GM12878 (cell line): ENCODE measurements around the gene ZNF880. TPM values are rescaled to one million over a fixed set of nuclear protein-coding genes. Genes with fewer than 3 reads are reported as not detected.

Source experiments
- ATAC-seq: fragments of 200-7000 bp; cut with Tn5 transposase; 3 replicates; pipeline ENCODE4 v1.9.1; 2020; ENCODE audit warnings: mild to moderate bottlenecking, moderate library complexity
- BruUV-seq: library from RNA; stranded (reverse); fragments of 400-500 nt; replicated peaks from 2 replicates; lab custom pipeline; 2021; lab: Mats Ljungman, UMichigan
- CTCF ChIA-PET: fragments of 300-600 bp; sonication (Branson Sonifier 250); formaldehyde crosslinking; extraction: SDS; loops from one replicate; lab custom pipeline; 2021; ENCODE audit warnings: inconsistent platforms; lab: Yijun Ruan, JAX
- POLR2A ChIA-PET: fragments of 350-600 bp; formaldehyde crosslinking; extraction: SDS; loops from one replicate; lab custom pipeline; 2021; ENCODE audit warnings: inconsistent platforms; lab: Charles Lee
- RAD21 ChIA-PET: fragments of 300-600 bp; sonication (Branson Sonifier 250); formaldehyde crosslinking; loops from one replicate; lab custom pipeline; 2023; ENCODE audit warnings: antibody characterized with exemption; ENCODE audit not compliant: unreplicated experiment; lab: Charles Lee
- SMC1A ChIA-PET: fragments of 300-600 bp; sonication (Branson Sonifier 250); formaldehyde crosslinking; loops from one replicate; lab custom pipeline; 2023; ENCODE audit not compliant: unreplicated experiment, uncharacterized antibody; lab: Charles Lee
- DNase-seq: peaks from one replicate; pipeline ENCODE4 v3.0.0-alpha.2; 2011; ENCODE audit warnings: low read depth, low spot score
- FAIRE-seq: peaks from 3 replicates; lab custom pipeline; 2011; peaks lifted over from hg19 to GRCh38; lab: Jason Lieb, UNC
- H2AFZ ChIP-seq: 2 replicates; pipeline ENCODE4 v1.6.0; 2011; ENCODE audit warnings: low read depth, low read length, control low read depth; ENCODE audit not compliant: control insufficient read depth
- H3K27ac ChIP-seq: 2 replicates; pipeline ENCODE4 v1.5.1; 2011; ENCODE audit warnings: control low read depth; ENCODE audit not compliant: control insufficient read depth, insufficient read depth
- H3K27me3 ChIP-seq, 2 experiments: replicated peaks in 1 of 2; 2 replicates each; pipeline versions ENCODE4 v1.6.0 to v1.6.1; 2011; ENCODE audit warnings: low read length in 1 of 2; ENCODE audit not compliant: control insufficient read depth in 2 of 2, insufficient read depth in 2 of 2
- H3K36me3 ChIP-seq, 2 experiments: 2 replicates each; pipeline ENCODE4 v1.5.1; 2011; ENCODE audit warnings: low read length in 1 of 2; ENCODE audit not compliant: control insufficient read depth in 2 of 2, insufficient read depth in 2 of 2
- H3K4me1 ChIP-seq: 2 replicates; pipeline ENCODE4 v1.6.1; 2011; ENCODE audit warnings: mild to moderate bottlenecking, low read length, moderate library complexity, mixed read lengths; ENCODE audit not compliant: control insufficient read depth, insufficient read depth
- H3K4me2 ChIP-seq: 2 replicates; pipeline ENCODE4 v1.6.0; 2011; ENCODE audit warnings: control low read depth; ENCODE audit not compliant: control insufficient read depth, insufficient read depth
- H3K4me3 ChIP-seq: fragments of 200-600 bp; sonication (generic); 2 replicates; pipeline ENCODE4 v1.5.1; 2016
- H3K79me2 ChIP-seq: 2 replicates; pipeline ENCODE4 v1.6.0; 2011; ENCODE audit warnings: low read length; ENCODE audit not compliant: control insufficient read depth, insufficient read depth
- H3K9ac ChIP-seq: 2 replicates; pipeline ENCODE4 v1.8.0; 2011; ENCODE audit warnings: low read length, control low read depth, mixed read lengths; ENCODE audit not compliant: control insufficient read depth, insufficient read depth
- H3K9me3 ChIP-seq: replicated peaks from 3 replicates; pipeline ENCODE4 v1.5.1; 2011; ENCODE audit warnings: mild to moderate bottlenecking, low read length; ENCODE audit not compliant: control insufficient read depth, insufficient read depth
- H4K20me1 ChIP-seq: 2 replicates; pipeline ENCODE4 v1.6.0; 2011; ENCODE audit not compliant: control insufficient read depth, insufficient read depth
- BCL3 ChIP-seq: IDR thresholded peaks from 2 replicates; pipeline ENCODE4 v1.6.1; 2011; ENCODE audit warnings: borderline replicate concordance, low read depth, mild to moderate bottlenecking, moderate library complexity, low read length; ENCODE audit not compliant: insufficient read depth, poor library complexity, severe bottlenecking
- CBX3 ChIP-seq: fragments of 200-600 bp; sonication (generic); IDR thresholded peaks from 2 replicates; pipeline ENCODE4 v1.6.1; 2016; ENCODE audit warnings: low read depth, borderline replicate concordance
- CBX5 ChIP-seq: sonication (generic); IDR thresholded peaks from 2 replicates; pipeline ENCODE4 v1.6.1; 2016; ENCODE audit warnings: low read depth, moderate library complexity, mild to moderate bottlenecking, inconsistent platforms
- CTCF ChIP-seq, 3 experiments: IDR thresholded peaks in 2 of 3; conservative IDR thresholded peaks in 1 of 3; 2 replicates each; pipeline ENCODE4 v1.5.1; 2011; ENCODE audit warnings: low read depth in 3 of 3, low read length in 3 of 3, mild to moderate bottlenecking in 3 of 3, control low read depth in 2 of 3, moderate library complexity in 2 of 3, inconsistent platforms in 1 of 3, mixed read lengths in 1 of 3; ENCODE audit not compliant: control insufficient read depth in 2 of 3, insufficient read depth in 1 of 3; ENCODE audit errors: extremely low read depth in 1 of 3
- FOXK2 ChIP-seq: fragments of 450-650 bp; IDR thresholded peaks from 2 replicates; pipeline ENCODE4 v1.6.1; 2017; ENCODE audit warnings: mild to moderate bottlenecking, moderate library complexity
- GABPA ChIP-seq: IDR thresholded peaks from 2 replicates; pipeline ENCODE4 v1.6.1; 2014; ENCODE audit warnings: antibody characterized with exemption, low read depth, mild to moderate bottlenecking, inconsistent platforms
- MTA3 ChIP-seq: IDR thresholded peaks from 2 replicates; pipeline ENCODE4 v1.6.1; 2012; ENCODE audit warnings: low read length, inconsistent platforms, borderline replicate concordance
- MYB ChIP-seq: fragments of 150-350 bp; IDR thresholded peaks from 2 replicates; pipeline ENCODE4 v1.6.1; 2014; ENCODE audit warnings: mild to moderate bottlenecking, low read depth, low read length, borderline replicate concordance
- NFYB ChIP-seq: IDR thresholded peaks from 2 replicates; pipeline ENCODE4 v1.6.1; 2011; ENCODE audit warnings: low read depth, mild to moderate bottlenecking, low read length, improper control_type of control experiment, moderate library complexity; ENCODE audit not compliant: insufficient read depth
- ZNF274 ChIP-seq: IDR thresholded peaks from one replicate; pipeline ENCODE4 v1.8.0; 2011; ENCODE audit not compliant: insufficient read length, insufficient read depth
- WGBS: methylation state at CpG from one replicate; pipeline ENCODE4 v1.1.6; 2016; ENCODE audit warnings: low lambda C conversion rate; ENCODE audit not compliant: insufficient replicate concordance, insufficient coverage; ENCODE audit errors: missing lambda C conversion rate; 5-methylcytosine and 5-hydroxymethylcytosine counted together
- in situ Hi-C: fragments of 300-500 bp; cut with MboI; formaldehyde crosslinking; loops from 9 replicates; pipeline ENCODE4 v1.14.3; 2018; ENCODE audit warnings: mixed read lengths
- intact Hi-C: fragments of 100-400 bp; cut with micrococcal nuclease; formaldehyde crosslinking; loops from one replicate; pipeline ENCODE4 v1.14.2; 2022; ENCODE audit not compliant: unreplicated experiment
- polyA plus RNA-seq, 11 experiments: library from polyadenylated mRNA; depleted of rRNA in 4 of 11; unstranded in 6 of 11; stranded (reverse) in 5 of 11; fragments of >200 nt; fragmentation: Nextera tagmentation in 4 of 11; fragmentation: Illumina TruSeq in 1 of 11; extraction: Ambion mirVana in 4 of 11; extraction: Trizol in 1 of 11; gene quantifications; 1 replicate in 1 of 11; 2 replicates in 10 of 11; pipeline versions ENCODE4 v1.2.1 to v1.2.3, GENCODE V29; 2011 to 2016; ENCODE audit warnings: inconsistent platforms in 2 of 11, missing spikeins in 2 of 11, low read depth in 1 of 11
- total RNA-seq, 4 experiments: library from RNA; depleted of rRNA in 3 of 4; stranded (reverse); fragments of >200 nt in 3 of 4; fragmentation: Illumina TruSeq in 1 of 4; extraction: Trizol in 1 of 4; gene quantifications; 2 replicates each; pipeline versions ENCODE4 v1.2.1 to v1.2.3, GENCODE V29; 2013 to 2021
- TF ChIP-seq, protein P1 (sequence below): fragments of 450-650 bp; IDR thresholded peaks from 2 replicates; pipeline ENCODE4 v1.6.1; 2016; ENCODE audit warnings: mild to moderate bottlenecking

Gene ZNF880
- total and polyA plus RNA-seq, 10 of the 15 experiments (the other 5 are each of a cell fraction or from before 2014, with no cell fraction given) = 14.4 to 45.2 (median 21.9) TPM

DNA sequence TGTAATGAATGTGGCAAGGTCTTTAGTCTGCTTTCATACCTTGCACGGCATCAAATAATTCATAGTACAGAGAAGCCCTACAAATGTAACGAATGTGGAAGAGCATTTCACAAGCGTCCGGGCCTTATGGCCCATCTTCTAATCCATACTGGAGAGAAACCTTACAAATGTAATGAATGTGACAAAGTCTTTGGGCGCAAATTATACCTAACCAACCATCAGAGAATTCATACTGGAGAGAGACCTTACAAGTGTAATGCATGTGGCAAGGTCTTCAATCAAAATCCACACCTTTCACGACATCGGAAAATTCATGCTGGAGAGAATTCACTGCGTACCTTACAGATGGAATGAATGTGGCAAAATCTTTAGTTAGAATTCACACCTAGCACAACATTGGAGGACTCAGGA is 3.3 kb upstream of the ZNF880 start:
- intact Hi-C loops (no loop called here), in situ Hi-C loops (no loop called here)
- Histone ChIP-seq H3K27ac (no peak overlapping the region), H4K20me1 (no peaks in the 10 kb centered on the region), H3K36me3 (no peaks in the 10 kb centered on the region), H3K4me1 (no peaks in the 10 kb centered on the region), H3K79me2 (no peaks in the 10 kb centered on the region; the same call in 1 of the 2 replicates), H3K27me3 (no peaks in the 10 kb centered on the region), H2AFZ (no peak overlapping the region), H3K4me3 (no peak overlapping the region), H3K9me3 (peaks cover 20% of the 10 kb centered on the region; the same call in 2 of the 3 replicates), H3K4me2 (no peak overlapping the region), H3K9ac (no peak overlapping the region)
- RAD21 ChIA-PET = no interaction called here
- POLR2A ChIA-PET = no interaction called here
- WGBS = 84% methylated on average over 8 of the region's 8 CpGs
- no peak for ATAC-seq
- no peak for DNase-seq
- CTCF ChIA-PET = no interaction called here
- TF ChIP-seq FOXK2 (no peak), ZNF274 (peak; percentile 23), NFYB (no peak), CTCF (IDR thresholded peaks at IDR 0.05 in 2 of 3, conservative IDR thresholded peaks at IDR 0.05 in 1 of 3; ENCODE audit: control insufficient read depth in 2 of 3, extremely low read depth in 1 of 3, insufficient read depth in 1 of 3, low read depth in 3 of 3, low read length in 3 of 3) (no peak)
- no peak for FAIRE-seq
- BruUV-seq = no TSS peak
- SMC1A ChIA-PET = no interaction called here

DNA sequence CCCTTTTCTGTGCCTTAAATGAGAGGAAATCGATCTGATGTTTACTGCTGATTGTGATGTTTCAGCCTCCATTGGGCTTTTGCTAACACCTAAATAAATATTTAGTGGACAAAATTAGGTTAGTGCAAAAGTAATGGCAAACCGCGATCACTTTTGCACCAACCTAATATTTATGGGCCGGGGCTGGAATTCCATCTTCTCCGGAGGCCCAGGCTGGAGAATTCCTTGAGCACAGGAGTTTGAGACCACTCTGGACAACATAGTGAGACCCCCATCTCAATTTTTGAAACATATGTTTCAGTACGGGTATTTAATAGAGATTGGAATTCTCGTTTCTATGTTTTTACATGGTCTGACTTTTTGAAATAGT is 603 bp downstream of the ZNF880 start:
- ChIA-PET CTCF (no interaction called here), POLR2A (no interaction called here), RAD21 (no interaction called here)
- Histone ChIP-seq H3K27ac (peak overlapping the region; percentile 97), H3K36me3 (0 out of 4 replicates have a peak, but pooled peaks cover 0 to 3% of the 10 kb centered on the region in 2 experiments)
- no peak for ATAC-seq
- no peak for TF ChIP-seq BCL3
- TF ChIP-seq MYB = no peak
- TF ChIP-seq, protein P1, sequence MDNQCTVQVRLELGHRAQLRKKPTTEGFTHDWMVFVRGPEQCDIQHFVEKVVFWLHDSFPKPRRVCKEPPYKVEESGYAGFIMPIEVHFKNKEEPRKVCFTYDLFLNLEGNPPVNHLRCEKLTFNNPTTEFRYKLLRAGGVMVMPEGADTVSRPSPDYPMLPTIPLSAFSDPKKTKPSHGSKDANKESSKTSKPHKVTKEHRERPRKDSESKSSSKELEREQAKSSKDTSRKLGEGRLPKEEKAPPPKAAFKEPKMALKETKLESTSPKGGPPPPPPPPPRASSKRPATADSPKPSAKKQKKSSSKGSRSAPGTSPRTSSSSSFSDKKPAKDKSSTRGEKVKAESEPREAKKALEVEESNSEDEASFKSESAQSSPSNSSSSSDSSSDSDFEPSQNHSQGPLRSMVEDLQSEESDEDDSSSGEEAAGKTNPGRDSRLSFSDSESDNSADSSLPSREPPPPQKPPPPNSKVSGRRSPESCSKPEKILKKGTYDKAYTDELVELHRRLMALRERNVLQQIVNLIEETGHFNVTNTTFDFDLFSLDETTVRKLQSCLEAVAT = peak; percentile 91
- 0 out of 2 replicates have a peak, but pooled peaks have one; percentile 7 for TF ChIP-seq CBX5
- no peak for TF ChIP-seq GABPA
- no peak for TF ChIP-seq MTA3
- no peak for TF ChIP-seq CBX3
- no peak for TF ChIP-seq FOXK2
- TF ChIP-seq, all 136 proteins: peak for 2
- no TSS peak for BruUV-seq
- Histone ChIP-seq H3K4me2 (peak overlapping the region; percentile 69), H3K27me3 (no peaks in the 10 kb centered on the region), H3K79me2 (no peaks in the 10 kb centered on the region; the same call in 1 of the 2 replicates), H3K4me3 (peak overlapping the region; percentile 73), H3K4me1 (no peaks in the 10 kb centered on the region), H3K9ac (peak overlapping the region; percentile 89), H3K9me3 (peaks cover 23% of the 10 kb centered on the region), H4K20me1 (no peaks in the 10 kb centered on the region), H2AFZ (peak overlapping the region; percentile 91; the same call in 1 of the 2 replicates)
- in situ Hi-C loops = no loop called here
- DNase-seq (no peak), FAIRE-seq (no peak)
- intact Hi-C loops = no loop called here
- WGBS = 71% methylated on average over 7 of the region's 7 CpGs
- SMC1A ChIA-PET = no interaction called here
